Nephron (organoid): ENCODE data around the gene ZNF484.
A peak's percentile ranks its signal among the peaks of the same experiment; 100 is the strongest.
"Not testable (repeated sequence)": the region's sequence is repeated elsewhere in the genome, so short reads cannot be mapped to it uniquely, and the experiment has no call there.

Experiments used
- H3K27ac Mint-ChIP-seq, 3 experiments: 2 replicates each; pipeline ENCODE4 v1.8.0; 2020; ENCODE audit warnings: mixed read lengths in 3 of 3, mild to moderate bottlenecking in 2 of 3, moderate library complexity in 1 of 3
- H3K27me3 Mint-ChIP-seq: 2 replicates; pipeline ENCODE4 v1.8.0; 2021; ENCODE audit warnings: low read depth, mild to moderate bottlenecking, moderate library complexity, mixed read lengths
- H3K36me3 Mint-ChIP-seq: 2 replicates; pipeline ENCODE4 v1.8.0; 2020; ENCODE audit warnings: low read depth, mixed read lengths
- H3K4me1 Mint-ChIP-seq: 2 replicates; pipeline ENCODE4 v1.8.0; 2020; ENCODE audit warnings: mixed read lengths
- H3K4me3 Mint-ChIP-seq, 3 experiments: 2 replicates each; pipeline ENCODE4 v1.8.0; 2020; ENCODE audit warnings: mild to moderate bottlenecking in 3 of 3, mixed read lengths in 3 of 3, moderate library complexity in 2 of 3
- H3K9me3 Mint-ChIP-seq: 2 replicates; pipeline ENCODE4 v1.8.0; 2020; ENCODE audit warnings: mixed read lengths
- CTCF ChIP-seq, 3 experiments: fragments of 200-600 bp; sonication (generic); IDR thresholded peaks; one replicate each; pipeline ENCODE4 v1.5.0; 2021; ENCODE audit warnings: antibody characterized with exemption in 3 of 3; ENCODE audit not compliant: unreplicated experiment in 3 of 3

ZNF484 gene

GRCh38 chr9:92895812-92896436 is 18.1 kb upstream of the ZNF484 start:
- TF ChIP-seq CTCF (IDR thresholded peaks at IDR 0.05; ENCODE audit: unreplicated experiment in 3 of 3): no peak
- H3K27ac Mint-ChIP-seq: no peak overlapping the region
- H3K36me3 Mint-ChIP-seq: no peaks in the 10 kb centered on the region
- no peaks in the 10 kb centered on the region for H3K4me1 Mint-ChIP-seq
- no peak overlapping the region for H3K4me3 Mint-ChIP-seq
- H3K27me3 Mint-ChIP-seq: peaks cover 4% of the 10 kb centered on the region
- peaks cover 6% of the 10 kb centered on the region for H3K9me3 Mint-ChIP-seq

- H3K36me3 Mint-ChIP-seq: no peaks in the 10 kb centered on the region
- TF ChIP-seq CTCF (IDR thresholded peaks at IDR 0.05; ENCODE audit: unreplicated experiment in 3 of 3): no peak
- H3K4me3 Mint-ChIP-seq: no peak overlapping the region
- H3K27me3 Mint-ChIP-seq: peaks cover 4% of the 10 kb centered on the region
- H3K9me3 Mint-ChIP-seq: peaks cover 5% of the 10 kb centered on the region
- no peak overlapping the region for H3K27ac Mint-ChIP-seq
- H3K4me1 Mint-ChIP-seq: no peaks in the 10 kb centered on the region
Measured at GRCh38 chr9:92894711-92895362, 17.0 kb upstream of the ZNF484 start.

GRCh38 chr9:92893916-92894610 is 16.2 kb upstream of the ZNF484 start:
- H3K36me3 Mint-ChIP-seq, H3K9me3 Mint-ChIP-seq, H3K4me3 Mint-ChIP-seq, H3K27ac Mint-ChIP-seq, H3K4me1 Mint-ChIP-seq, H3K27me3 Mint-ChIP-seq: not testable (repeated sequence)

GRCh38 chr9:92892276-92892675 is 14.4 kb upstream of the ZNF484 start:
- peak overlapping the region; percentile 18 to 80 (median 34) for H3K27ac Mint-ChIP-seq
- not testable (repeated sequence) for H3K27me3 Mint-ChIP-seq, H3K9me3 Mint-ChIP-seq, H3K36me3 Mint-ChIP-seq, H3K4me3 Mint-ChIP-seq, H3K4me1 Mint-ChIP-seq

GRCh38 chr9:92890761-92891160 is 12.9 kb upstream of the ZNF484 start:
- H3K27me3 Mint-ChIP-seq: no peaks in the 10 kb centered on the region

GRCh38 chr9:92887880-92888338 is 10.1 kb upstream of the ZNF484 start:
- Mint-ChIP-seq H3K27me3 (peaks cover 5% of the 10 kb centered on the region), H3K4me1 (no peaks in the 10 kb centered on the region), H3K27ac (peak overlapping the region in 1 of 3 experiments; percentile 46), H3K4me3 (no peak overlapping the region), H3K9me3 (no peaks in the 10 kb centered on the region), H3K36me3 (no peaks in the 10 kb centered on the region)
- TF ChIP-seq CTCF (IDR thresholded peaks at IDR 0.05; ENCODE audit: unreplicated experiment in 3 of 3): no peak

More at GRCh38 chr9:92890761-92891160, 12.9 kb upstream of the ZNF484 start:
- H3K36me3 Mint-ChIP-seq: no peaks in the 10 kb centered on the region
- H3K4me1 Mint-ChIP-seq: no peaks in the 10 kb centered on the region
- no peak overlapping the region for H3K4me3 Mint-ChIP-seq
- no peak for TF ChIP-seq CTCF (IDR thresholded peaks at IDR 0.05; ENCODE audit: unreplicated experiment in 3 of 3)
- H3K9me3 Mint-ChIP-seq: no peaks in the 10 kb centered on the region
- no peak overlapping the region for H3K27ac Mint-ChIP-seq

- not testable (repeated sequence) for H3K36me3 Mint-ChIP-seq, H3K9me3 Mint-ChIP-seq, H3K4me1 Mint-ChIP-seq, H3K27ac Mint-ChIP-seq, H3K27me3 Mint-ChIP-seq, H3K4me3 Mint-ChIP-seq
Measured at GRCh38 chr9:92886846-92887610, 9.2 kb upstream of the ZNF484 start.

- not testable (repeated sequence) for H3K36me3 Mint-ChIP-seq, H3K9me3 Mint-ChIP-seq, H3K4me3 Mint-ChIP-seq, H3K27me3 Mint-ChIP-seq, H3K4me1 Mint-ChIP-seq
- H3K27ac Mint-ChIP-seq: peak overlapping the region in 1 of 3 experiments; percentile 22
Measured at GRCh38 chr9:92883666-92884405, 6.0 kb upstream of the ZNF484 start.
